Measurements from ENCODE around the gene TUBAL3.

The TUBAL3 gene

DNA sequence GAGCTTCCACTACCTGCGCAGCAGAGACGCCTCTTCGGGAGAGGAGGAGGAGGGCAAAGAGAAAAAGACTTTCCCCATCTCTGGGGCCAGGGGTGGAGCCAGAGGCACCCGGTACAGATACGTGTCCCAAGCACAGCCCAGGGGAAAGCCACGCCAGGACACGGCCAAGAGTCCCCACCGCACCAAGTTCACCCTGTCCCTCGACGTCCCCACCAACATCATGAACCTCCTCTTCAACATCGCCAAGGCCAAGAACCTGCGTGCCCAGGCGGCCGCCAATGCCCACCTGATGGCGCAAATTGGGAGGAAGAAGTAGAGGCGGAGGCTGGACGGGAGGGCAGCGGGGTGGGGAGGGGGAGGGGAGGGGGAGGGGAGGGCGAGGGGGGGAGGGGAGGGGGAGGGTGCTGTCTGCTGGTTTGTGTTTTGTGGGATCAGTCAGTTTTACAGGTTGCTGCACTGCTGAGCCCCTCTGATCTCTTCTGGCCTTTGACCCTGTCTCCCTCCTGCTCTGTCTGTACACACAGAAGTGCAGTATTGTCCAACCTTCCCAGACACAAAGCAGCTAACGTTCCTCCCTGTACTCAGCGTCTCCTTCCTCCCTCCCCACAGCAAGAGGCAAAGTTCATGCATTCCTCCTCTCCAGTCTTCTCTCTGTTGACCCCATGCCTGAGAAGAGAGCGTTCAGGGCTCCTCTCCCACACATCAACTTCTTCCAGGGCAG, 30.6 kb downstream of the TUBAL3 start:
- DNase-seq = no peak

DNA sequence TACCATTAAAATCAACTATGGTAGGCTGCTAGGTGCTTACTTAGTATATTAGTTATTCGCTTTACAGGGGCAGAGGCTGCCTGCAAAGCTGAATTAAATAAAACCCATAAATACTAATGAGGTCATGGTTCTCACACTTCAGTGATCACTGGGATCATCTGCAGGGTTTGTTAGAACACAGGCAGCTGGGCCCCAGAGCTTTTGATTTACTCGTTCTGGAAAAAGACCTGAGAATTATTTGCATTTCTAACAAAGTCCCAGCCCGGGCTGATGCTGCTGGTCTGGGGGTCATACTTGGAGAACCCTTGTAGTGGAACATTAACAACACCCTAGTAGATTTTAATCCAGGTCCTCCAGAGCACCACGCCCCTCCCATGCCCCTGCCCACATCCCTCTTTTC, 31.3 kb downstream of the TUBAL3 start:
- DNase-seq = no peak

DNA sequence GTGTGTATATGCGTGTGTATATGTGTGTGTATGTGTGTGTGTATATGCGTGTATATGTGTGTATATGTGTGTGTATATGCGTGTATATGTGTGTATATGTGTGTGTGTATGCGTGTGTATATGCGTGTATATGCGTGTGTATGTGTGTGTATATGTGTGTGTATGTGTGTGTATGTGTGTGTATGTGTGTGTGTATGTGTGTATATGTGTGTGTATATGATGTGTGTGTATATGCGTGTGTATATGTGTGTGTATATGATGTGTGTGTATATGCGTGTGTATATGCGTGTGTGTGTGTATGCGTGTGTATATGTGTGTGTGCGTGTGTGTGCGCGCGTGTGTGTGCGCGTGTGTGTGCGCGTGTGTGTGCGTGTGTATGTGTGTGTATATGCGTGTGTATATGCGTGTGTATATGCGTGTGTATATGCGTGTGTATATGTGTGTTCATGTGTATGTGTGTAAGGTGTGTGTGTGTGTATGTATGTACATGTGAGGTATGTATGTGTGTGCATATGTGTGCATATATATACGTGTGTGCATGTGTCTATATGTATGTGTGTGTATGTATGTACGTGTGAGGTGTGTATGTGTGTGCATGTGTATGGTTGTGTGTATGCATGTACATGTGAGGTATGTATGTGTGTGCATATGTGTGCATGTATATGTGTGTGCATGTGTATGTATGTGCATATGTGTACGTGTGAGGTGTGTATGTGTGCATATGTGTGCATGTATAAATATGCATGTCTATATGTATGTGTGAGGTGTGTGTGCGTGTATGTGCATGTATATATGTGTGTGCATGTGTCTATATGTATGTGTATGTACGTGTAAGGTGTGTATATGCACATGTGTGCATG, 33.9 kb downstream of the TUBAL3 start:
- DNase-seq = no peak

DNA sequence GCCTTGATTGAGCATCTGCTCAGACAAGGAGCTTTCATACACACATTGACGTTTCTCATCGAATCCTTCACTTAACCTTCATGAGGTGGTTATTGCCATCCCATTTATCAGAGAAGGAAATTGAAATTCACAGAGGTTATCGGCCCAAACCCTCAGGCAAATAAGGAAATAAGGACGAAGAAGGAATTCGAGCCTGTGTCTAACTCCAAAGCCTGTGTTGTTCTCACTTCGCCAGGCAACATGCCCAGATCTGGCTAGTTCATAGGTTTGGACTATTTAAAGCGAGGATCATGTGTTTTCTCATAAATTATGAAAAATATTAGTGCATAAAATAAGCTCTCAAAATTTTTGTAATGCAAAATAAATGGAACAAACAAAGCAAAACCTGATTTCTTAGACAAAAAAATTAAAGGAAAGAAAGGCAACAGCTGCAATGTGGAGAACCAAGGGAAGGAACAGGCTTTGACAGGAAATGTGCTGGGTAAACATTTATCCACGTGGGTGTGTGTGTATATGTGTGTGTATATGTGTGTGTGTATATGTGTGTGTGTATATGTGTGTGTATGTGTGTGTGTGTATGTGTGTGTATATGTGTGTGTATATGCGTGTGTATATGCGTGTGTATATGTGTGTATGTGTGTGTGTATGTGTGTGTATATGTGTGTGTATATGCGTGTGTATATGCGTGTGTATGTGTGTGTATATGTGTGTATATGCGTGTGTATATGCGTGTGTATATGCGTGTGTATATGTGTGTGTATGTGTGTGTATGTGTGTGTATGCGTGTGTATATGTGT, 35.1 kb downstream of the TUBAL3 start:
- no peak for DNase-seq

DNA sequence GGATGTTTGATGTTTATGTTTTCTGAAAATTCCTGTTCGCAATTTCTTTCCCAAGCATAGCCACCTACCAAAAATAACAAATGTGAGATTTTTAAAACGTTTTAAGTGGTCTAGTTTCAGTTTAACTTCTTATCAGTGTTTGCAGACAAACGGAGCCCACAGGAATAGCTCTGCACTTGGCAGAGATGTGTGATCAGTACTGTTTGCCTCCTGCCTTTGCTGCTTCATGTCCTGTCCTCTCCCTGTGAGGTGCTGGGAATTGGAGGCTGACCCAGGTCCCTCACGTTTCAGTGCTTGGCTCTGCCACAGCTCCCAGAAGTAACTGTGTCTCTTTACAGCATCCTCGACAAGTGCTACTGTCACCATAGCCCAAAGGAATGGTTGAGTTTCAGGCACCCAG, 38.7 kb downstream of the TUBAL3 start:
- no peak for DNase-seq

DNA sequence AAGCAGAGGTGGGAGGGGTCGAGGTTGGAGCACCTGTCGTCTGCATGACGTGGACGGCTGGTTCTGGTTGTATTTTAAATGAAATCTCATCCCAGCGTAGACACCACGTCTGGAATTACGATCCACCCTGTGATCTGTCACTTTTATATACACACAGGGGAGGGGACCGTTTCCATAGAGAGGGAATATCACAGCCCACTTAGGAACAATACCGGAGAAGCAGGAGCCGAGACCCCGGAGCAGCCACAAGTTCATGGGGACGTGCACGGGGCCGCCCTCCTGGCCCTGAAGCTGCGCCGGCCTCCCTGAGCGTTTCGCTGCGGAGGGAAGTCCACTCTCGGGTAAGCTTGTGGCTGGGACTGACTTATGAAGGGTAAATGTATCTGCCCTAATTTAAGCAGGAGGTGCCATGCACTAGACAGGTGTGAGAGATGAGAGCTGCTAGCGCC, 39.7 kb downstream of the TUBAL3 start, which contains the start of gene UCN3:
Gene UCN3 (plus strand): TSS at position 77 of the 449 bp plus-strand sequence. CDS start 8,755 bp downstream, outside the sequence.
- no peak for DNase-seq

DNA sequence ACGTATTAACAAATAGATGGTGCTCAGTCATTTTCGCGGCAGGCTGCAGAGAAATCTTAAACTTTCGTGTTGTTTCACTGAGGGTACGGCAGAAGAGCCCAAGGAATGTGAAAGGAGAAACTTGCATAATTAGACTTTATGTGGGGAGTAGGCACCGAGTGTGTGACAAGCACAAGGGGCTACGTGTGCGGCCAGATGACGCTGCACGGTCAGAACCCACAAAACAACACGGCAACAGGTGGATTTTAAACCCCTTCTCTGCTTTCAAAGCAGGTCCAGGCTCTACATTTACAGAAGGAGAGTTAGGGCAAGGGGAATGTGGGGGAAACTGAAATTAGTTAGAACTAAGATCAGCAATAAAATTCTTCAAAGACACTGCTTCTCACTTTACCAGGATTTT, 40.3 kb downstream of the TUBAL3 start:
- DNase-seq = no peak

DNA sequence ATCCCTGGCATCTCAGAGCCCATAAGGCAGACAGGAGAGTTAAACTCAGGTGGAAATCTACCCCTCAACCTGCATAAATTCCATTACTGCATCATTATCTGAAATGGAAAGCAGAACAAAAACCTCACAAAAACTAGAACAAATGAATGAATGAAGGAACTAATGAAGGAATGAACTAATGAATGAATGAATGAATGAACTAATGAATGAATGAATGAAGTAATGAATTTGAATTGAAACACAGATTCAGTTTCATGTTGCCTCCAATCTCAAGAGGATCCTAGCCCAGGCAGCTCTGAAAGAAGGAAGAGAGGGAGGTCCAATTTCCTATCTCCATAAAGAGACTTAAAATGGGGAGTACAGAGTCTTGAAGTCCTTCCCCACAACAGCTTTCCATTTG, 41.8 kb downstream of the TUBAL3 start:
- DNase-seq = no peak

DNA sequence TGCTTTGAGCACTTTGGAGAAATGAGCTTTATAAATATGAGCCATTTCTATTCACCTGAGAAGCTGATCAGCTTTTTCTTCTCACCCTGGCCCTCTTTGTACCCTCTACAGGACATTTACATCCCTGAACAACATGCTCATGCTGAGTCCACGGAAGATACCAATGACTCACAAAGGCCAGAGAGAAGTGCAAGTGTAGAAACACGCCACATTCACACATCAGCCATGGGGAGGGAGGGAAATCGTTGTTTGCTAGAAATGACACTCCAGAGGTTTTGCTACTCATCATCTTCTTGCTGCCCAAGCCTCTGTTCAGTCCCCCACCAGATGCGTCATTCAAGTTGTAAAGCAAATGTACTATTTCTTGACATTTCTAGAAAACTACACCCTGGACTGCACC, 42.7 kb downstream of the TUBAL3 start:
- no peak for DNase-seq

DNA sequence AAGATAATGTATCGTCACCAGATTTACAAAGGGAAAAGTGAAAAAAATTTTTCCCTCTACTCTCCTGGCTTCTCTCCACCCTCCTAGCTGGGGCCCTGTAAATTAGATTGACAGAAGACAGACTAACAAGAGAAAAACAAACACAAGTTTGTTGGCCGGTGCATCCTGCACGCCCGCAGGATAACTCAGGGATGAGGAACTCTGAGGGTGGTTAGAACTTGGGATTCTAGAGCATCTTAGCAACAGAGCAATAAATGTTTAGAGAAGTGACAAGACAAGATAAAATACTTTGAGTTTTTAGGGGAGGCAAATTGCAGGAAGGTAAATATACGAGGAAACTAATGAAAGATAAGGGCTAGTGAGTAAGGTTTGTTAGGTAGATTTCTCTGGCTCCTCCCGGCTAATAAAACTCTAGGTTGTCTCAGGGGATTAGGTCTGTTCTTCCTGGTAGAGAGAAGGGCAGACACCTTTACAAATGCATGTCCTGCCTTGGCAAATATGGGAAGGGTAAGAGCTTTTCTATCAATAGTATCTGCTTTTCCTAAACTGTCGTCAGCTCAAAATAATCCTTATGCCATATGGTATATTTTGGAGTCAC, 44.2 kb downstream of the TUBAL3 start:
- no peak for DNase-seq

DNA sequence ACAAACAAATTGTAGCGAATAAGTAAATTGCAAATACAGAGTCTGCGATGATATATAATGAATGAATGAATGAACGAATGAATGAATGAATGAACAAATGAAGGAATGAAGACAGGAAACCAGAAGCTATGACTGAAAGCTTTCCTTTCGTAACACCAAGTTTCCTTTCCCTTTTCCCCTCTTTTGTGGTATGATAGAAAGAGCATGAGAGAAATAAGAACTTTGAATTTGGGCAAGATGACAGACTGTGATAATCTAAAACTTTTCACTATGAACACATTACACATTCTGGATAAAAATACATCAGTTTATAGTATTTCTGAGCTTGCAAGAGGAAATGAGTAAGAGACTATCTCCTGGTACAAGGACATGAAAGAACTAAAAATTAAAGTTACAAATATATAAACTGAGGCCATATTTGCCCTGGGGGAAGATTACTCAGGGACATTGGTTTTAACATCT, 48.3 kb downstream of the TUBAL3 start:
- DNase-seq = no peak

DNA sequence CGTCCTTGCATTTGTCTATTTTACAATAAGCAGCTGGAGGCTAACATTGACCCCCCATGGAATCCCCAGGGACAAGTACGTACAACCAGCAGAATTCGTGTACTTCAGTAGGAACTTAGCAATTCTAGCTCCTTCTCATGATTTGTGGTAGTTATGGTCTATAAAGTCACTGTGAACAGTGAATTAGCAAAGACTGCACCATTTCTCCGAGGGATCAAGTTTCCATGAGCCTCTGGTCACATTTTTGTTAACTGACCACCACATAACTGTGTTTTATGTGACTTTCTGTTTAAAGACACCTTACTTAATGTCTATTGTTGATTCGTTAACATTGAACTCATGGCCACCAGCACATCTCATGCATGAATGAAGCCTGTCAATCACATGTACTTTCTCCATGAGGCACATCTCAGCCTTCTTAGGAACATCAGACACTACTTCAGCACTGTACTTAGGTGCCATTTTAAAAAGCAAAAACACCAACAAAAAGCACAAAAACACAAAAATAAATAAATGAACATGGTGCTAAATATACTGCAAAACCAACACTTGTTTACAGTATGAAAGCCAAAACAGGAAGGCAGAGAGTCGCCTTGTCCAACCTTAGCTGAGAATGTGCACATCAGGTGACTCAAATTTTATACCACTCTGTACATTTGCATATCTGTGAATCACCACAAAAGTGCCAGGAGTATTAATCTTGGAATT, 48.9 kb downstream of the TUBAL3 start:
- DNase-seq = no peak

DNA sequence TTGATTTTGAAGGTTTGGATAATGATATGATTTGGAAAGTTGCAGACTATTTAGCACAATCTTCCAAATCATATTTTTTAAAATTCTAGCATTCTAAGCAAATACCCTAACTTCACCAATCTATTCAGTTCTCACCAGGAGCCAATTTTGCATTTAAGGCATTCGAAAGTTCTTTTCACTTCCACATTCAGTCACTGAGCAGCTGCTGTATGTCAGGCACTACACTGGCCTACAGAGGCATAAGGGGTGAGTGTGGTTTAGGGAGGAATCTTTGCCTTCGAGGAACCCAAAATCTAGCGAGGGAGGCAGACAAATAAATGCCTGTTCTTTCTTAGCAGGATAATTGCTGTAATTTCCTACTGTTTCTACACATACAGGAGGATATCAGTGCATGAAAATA, 50.6 kb downstream of the TUBAL3 start:
- no peak for DNase-seq

DNA sequence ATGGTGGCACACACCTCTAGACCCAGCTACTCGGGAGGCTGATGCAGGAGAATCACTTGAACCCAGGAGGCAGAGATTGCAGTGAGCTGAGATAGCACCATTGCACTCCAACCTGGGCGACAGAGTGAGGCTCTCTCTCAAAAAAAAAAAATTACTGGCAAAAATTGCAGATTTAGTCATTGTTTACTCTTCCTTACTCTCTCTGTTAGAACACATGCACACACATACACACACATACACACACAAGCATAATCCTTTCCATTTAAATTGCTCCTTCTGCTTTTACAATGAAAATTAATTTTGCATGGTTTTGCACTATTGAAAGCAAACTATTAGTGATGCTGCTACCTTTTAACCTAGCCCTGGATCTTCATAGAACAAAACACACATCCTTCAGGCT, 55.3 kb downstream of the TUBAL3 start:
- no peak for DNase-seq

DNA sequence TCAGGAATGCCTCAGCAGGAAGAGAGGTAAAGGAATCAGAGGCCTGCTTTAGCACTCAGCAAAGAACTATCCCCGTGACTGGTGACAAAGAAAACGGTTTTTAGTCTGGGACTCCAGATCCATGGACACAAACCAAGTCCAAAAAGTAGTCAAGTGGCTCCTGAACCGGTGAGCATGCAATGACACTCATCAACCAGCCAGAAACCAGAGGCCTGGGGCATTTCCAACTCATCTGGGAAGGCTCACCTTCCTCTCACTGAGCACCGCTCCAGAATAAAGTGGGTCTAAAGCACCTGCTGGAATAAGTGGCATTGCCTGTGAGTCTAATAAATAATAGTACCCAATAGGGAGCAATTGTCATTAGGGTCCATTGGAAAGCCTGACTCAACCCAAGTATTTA, 57.7 kb downstream of the TUBAL3 start:
- no peak for DNase-seq

DNA sequence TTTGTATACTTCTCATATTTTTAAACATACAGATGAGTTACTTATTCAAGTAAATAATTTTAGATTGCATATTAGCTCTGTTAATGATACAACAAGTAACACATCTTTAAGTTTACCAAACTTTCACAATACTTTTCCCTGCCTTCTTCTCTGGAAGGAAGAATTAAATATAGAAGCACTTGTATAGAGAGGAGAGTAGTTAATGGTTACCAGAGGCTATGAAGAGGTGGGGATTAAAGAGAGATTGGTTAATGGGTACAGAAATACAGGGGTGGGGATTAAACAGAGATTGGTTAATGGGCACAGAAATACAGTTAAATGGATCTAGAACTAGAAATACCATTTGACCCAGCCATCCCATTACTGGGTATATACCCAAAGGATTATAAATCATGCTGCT, 59.9 kb downstream of the TUBAL3 start:
- DNase-seq = no peak

DNA sequence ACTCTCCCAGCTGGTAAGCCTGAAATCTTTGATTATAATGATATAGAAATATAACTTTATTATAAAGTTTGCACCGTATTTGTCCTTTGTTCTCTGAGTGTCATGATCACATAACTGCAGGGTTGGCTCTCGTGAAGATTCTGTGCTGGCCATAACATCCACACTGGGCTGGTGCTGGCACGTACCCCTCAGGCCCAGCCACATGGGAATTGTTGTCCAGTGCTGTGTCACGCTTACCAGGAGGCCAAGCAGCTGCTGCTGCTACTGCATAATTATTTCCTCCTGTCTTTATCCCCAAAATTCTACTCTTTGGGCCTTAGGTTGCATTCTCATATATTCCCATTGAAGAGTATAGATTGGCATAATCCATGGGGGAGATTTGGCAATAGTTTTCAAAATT, 60.6 kb downstream of the TUBAL3 start:
- no peak for DNase-seq

DNA sequence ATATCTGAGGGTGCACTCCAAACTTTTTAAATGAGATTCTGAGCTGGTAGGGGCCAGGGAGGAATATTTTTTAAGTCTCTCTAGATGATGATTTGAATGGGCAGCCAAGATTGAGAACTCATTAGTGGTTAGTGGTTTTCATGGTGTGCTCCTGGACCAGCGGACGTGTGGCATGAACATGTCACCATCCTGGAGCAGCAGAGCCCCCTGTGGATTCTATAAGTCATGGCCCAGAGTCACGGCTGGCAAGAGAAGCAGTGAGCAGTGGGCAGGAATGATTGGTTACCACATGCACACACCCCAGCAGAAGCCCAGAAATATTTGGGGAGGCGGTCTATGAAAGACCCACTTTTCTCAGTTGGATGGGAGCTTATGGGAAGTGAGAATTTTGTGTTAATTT, 61.1 kb downstream of the TUBAL3 start:
- no peak for DNase-seq
